Pericardium fibroblast (primary cell): ENCODE measurements around the gene GBA3. TPM values are rescaled to one million over a fixed set of nuclear protein-coding genes. Genes with fewer than 3 reads are reported as not detected.

Experiments used
- total RNA-seq: library from RNA; depleted of rRNA; stranded (reverse); fragments of >200 nt; gene quantifications from 2 replicates; pipeline ENCODE4 v1.2.3, GENCODE V29; 2015

Gene GBA3
- total RNA-seq, result 0.51 TPM in 1 of 2 replicates, not detected in the other

DNA sequence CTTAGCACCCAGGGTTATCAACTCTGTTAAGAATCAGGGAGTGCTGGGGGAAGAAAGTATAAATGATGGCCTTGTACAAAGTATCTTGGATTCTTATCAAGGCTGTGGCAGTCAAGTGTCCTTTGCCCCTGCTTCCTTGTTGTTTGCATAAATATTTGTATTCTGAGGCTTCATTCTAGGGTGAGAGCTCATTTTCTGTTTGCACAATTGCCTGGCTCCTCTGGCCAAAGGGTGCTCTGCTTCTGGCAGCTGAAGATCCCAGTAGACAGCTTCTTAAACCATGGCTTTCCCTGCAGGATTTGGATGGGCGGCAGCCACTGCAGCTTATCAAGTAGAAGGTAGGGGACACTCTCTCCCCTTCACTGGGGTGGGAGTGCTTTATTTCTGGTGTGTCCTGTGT lies at the start of gene GBA3:
TSS of gene GBA3 (plus strand) at position 202 of the 400 bp plus-strand sequence.

Other genes with a start within 250 kb of the GBA3 start
- gene ADGRA3, start 176.9 kb upstream of the GBA3 start, total RNA-seq, result 14.1 and 24.2 TPM in 2 replicates